Activated T-cell treated with anti-CD3 and anti-CD28 coated beads for 4 hours (primary cell): Measurements from ENCODE around the gene APP.

Experiments
- DNase-seq: peaks from one replicate; pipeline ENCODE4 v3.0.0-alpha.2; 2020

APP gene

DNA sequence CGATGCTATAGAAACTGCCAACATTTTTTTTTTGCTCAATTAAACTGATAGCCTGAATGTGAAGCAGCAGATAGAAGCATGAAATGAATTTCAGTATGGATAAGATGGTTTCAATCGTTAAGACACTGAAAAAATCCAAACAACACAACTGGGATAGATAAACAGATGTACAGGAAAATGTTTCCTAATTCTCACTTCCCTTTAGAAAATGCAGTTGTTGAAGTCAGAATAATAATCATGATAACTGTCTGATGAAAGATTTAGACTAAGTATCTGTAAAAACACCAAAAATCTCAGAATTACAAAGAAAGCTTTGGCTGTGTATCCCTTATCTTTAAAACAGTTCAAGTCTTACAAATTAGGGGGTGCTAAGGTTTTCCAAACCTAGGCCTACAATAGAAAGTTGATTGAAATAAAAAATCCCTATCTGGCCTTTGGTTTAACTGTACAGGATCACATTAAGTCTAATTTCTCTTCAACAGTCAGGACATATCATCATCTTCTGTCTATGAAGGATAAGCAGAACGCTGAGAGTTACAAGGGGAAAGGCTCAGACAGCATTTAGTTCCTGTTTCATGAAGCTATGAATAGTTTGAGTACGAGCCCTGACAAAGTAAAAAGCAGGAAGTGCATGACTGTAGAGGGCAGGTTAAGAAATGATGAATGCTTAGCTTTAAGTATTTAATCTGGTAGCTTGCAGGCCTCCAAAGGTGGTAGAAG is 203.2 kb downstream of the APP start:
- DNase-seq, result no peak

DNA sequence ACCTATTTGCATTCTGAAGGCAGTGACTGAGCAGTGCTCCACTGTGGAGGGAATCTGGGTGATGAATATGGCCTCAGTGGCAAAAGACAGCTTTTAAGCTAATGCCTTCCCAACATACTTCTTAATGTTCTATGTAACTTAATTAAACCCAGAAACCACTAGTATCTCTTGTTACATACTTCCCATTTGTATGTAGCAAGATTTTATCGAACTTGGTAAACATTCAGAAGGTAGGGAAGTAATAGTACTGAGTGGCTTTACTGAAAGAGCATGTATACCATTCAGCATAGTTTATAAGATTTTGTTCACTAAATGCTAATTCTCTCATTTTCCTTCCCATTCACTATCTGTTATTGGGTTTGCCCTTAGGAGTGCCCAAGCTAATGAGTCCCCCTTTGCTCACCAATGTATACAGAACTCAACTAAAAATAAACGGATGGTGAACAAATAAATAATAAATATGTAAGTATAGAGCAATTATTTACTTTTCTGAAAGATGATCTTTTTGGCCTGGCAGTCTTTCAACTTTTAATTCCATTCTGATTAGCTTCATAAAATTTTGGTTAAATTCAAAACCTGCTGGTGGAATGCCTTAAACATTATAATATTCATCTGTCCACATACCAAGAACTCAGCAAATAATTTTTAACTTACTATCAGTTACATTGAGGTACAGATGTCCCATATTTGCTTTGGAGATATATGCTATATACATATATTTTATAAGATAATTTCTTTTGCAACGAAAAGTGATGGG is 204.4 kb downstream of the APP start:
- no peak for DNase-seq

DNA sequence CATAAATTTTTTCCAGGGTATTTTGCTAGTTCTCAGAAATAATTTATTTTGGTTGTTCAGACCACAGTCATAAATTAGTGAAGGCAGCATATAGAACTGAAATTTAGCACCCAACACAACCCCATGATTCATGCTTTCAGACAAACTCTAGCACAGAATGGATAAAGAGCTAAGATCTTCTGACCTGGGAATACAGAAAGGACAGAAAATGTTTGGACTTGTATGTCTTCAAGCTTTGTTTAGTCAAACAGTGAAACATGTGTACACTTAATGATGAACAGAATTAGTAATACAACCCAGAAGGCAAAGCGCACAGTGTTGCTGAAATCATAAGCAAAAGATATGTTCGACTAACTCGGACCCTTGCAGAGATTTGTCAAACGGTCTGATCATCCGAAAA is 205.6 kb downstream of the APP start:
- DNase-seq, result no peak

DNA sequence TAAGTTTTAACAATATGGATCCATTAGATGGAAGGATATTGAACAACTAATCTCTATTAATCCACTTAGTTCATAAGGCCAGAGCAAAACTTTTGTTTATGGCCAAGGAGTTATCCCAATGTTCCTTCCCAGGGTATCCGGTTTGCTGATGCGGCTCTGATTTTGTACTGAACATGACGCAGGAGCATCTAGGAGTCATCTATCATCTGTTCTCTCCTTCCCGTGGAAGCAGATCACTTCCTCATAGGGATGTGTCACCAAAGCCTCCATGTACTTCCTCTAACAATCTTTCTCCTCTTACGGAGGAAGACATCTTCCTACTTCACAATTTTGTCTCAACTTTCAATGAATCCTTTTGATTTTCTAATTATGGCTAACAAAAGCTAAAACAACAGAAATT is 206.6 kb downstream of the APP start:
- DNase-seq, result no peak

DNA sequence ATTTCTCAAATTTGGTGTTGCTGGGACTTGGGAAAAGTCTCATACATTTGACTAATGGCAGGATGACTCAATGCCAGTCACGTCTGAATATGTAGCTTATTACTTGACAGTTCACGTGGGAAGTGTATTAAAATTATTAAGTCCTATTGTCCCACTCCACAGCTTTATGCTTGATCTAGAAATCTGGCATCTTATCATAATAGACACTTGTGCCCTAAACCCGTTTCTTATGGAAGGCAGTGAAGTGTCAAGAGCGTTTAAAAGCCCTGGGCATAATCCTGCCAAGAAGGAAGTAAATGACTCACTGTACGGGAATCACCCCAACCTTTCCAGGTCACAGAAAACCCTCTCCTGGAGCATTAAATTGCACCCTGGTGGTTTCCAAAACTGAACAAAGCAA is 207.4 kb downstream of the APP start:
- no peak for DNase-seq

DNA sequence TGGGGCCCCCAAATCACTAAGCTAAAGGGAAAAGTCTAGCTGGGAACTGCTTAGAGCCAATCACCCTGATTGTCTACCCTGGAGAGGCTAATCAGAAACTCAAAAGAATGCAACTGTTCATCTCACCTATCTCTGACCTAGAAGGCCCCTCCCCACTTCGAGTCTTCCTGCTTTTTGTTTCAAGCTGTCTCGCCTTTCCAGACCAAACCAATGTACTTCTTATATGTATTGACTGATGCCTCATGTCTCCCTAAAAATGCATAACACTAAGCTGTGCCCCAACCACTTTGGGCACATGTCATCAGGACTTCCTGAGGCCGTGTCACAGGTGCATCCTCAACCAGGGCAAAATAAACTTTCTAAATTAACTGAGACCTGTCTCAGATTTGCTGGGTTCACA is 209.5 kb downstream of the APP start:
- DNase-seq, result no peak

DNA sequence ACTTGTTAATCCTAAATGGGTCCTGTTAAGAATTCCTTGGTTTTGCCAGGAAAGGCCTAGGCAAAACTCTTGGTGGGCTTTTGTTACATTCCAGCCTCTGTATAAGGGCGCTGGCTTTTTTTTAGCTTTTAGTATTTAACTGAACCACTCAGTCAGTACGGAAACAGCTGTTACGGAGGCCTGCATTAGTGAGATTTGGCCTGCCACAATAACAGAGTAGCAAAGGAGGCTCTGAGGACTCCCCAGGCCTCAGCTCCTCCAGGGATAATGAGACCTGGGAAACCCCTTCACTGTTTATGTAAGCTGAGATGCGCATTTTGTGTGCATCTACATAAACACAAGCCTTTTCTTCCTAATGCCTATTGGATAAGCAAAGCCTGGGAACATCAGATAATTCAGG is 210.2 kb downstream of the APP start:
- no peak for DNase-seq

DNA sequence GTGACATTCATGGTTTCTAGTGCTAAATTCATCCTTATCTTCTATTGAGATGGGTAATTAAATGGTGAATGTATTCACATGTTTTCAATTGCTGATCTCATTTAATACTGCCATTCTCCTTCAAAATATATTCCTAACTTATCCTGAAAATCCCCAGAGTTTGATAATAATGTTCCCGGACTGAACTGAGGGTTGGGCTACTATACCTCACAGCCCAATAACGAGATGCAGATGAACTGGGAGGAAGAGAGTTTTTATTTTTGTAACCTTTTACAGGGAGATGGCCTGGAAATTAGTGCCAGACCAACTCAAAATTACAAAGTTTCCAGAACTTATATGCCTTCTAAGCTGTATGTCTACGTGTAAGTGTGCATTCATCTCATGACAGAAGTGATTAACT is 210.8 kb downstream of the APP start:
- no peak for DNase-seq

DNA sequence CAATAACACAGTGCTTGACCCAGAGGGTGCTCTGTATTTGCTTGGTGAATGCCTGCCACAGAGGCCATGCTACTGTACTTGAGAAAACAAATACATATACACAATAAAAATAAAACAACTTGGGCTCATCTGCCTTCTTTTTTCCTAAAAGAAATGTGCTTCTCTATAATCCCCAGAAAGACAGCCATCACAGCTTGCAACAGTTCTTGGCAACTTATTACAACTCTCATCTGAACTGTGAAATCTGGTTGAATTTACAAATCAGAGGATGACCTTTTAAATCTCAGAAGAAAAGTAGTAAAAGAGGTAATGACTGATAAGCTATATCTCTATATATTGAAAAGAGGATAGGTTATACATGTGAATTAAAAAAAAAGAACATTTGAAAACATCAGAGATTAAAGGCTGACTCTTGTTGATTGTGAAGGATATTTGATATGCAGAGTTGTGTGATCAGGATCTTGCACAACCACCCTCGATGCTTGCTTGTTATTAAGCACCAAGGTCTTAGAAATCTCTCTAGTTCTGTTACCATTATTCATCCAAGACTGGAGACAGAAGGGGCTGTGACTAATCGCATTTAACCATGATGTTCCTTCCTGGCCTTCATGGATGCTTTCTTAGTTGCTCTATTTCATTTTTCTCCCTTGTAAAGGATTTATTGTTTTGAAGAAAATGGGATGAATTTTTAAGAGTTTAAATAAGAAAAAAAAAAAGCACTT is 213.4 kb downstream of the APP start:
- no peak for DNase-seq

DNA sequence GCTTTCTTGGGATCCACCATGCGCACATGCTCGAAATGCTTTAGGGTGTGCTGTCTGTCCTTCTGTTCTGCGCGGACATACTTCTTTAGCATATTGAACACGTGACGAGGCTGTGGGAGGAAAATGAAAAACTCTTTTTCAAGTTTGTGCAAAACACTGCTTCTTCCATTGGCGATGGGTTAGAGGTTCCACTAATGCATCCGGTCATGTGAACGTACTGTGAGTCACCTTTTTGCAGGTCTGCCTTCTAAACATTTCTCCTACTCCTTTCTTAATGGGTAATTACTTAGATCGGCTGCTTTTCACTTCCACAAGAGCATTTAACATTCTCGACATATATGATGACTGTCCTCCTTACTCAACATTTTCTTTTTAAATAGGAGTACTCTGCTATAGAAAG is 214.9 kb downstream of the APP start:
- no peak for DNase-seq

DNA sequence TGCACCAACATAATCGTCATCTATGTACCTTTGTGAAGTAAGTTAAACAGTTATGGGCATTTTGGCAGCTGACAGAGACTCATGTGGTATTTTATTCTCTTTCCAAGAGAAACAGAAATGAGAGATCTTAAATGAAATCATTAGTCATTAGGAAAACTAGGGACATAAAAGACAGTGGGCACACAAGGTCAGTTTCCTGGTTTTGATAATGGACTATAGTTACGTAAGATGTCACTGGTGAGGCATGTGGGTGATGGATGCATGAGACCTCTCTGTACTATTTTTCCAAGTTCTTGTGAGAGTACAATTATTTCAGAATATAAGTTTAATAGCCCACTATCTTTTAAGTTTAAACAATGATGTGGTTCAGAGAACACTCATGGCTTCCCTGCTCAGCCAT is 216.9 kb downstream of the APP start:
- no peak for DNase-seq

DNA sequence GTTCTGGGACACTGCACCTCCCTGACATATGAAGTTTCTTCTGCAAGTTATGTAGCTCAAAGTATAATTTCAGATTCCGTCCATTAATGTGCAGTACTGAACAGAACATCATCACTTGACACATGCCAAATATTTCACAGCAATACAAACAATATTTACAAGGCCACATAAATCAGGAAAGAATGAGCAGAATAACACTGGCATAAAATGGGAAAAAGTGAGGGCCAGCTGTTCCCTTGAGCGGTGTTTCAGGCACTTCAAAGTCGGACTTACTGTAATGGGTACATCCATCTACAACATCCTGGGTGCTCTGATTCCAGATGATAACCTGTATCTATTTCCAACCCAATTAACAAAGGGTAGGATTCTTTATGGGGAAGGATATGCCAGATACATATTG is 217.4 kb downstream of the APP start:
- no peak for DNase-seq

DNA sequence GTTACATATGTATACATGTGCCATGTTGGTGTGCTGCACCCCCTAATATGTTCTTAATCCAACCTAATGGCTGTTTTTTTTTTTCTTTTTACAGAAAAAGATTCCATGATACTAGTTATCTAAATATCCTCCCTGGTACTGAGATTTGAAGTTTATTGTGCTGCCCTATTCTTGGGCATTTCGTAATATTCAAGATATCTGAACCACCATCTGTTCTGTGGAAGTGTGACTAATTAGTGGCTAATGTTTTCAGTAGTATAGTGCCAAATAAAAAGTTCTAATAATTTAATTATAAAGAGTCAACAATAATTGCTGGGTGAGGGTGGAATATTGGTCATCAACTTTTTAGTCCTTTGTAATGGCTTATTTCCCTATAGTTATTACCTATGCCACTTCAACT is 218.3 kb downstream of the APP start:
- DNase-seq, result no peak

DNA sequence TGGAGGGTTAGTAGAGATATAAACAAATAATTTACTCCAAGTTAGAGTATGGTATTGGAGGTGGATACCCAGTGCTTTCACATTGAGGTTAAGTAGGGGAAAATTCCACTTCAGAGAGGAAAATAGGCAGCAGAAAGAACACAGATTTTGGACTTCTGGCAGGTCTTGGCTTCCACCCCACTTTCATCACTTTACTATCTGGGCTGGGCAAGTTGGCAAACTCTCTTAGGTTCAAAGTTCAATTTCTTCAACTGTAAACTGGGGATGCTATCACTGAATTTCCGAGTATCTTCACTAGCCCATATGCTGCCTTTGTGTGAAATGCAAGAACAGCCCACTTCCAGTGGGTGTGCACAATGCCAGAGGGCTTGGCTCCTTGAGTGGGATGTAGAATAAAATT is 220.9 kb downstream of the APP start:
- no peak for DNase-seq

DNA sequence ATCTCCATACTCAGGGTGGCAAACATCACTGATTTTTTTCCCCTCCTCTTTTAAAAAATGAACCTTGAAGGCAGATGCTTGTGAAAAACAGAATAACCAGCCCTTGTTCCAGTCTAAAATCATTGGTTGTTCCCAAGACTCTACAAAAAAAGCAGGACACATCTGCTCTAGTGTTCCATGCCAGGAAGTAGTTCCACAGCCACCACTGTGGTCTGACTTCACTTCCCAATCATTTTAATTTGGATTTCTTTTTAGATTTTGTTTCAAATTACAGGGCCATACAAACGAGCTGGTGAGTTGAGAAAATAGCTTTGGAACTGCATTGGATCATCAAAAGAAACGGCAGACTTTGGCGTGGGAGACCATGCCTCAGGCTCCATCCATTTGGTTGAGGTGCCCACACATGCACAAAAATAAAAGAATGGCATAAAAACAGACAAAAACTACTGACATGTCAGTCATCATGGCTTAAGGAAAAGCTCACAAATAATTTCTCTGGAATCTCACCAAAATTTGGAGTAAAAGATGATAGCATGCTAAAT is 225.8 kb downstream of the APP start:
- no peak for DNase-seq

DNA sequence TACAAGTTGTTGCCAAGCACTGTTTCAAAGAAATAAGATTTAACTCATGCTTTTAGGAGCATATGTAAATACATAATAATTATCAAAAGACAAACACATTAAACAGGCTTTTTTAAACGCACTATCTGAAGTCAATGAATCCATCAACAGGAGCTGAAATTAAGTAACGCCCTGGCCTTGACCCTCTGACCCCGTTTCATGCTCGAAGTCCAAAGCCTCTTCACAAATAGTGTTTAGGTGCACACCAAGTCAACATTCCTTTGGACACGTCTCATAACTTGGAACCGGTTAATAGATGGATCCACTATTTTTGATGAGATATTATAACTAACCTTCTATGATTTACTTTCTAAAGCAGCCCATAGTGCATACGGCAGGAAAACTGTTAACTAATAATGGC is 226.5 kb downstream of the APP start:
- DNase-seq, result no peak

DNA sequence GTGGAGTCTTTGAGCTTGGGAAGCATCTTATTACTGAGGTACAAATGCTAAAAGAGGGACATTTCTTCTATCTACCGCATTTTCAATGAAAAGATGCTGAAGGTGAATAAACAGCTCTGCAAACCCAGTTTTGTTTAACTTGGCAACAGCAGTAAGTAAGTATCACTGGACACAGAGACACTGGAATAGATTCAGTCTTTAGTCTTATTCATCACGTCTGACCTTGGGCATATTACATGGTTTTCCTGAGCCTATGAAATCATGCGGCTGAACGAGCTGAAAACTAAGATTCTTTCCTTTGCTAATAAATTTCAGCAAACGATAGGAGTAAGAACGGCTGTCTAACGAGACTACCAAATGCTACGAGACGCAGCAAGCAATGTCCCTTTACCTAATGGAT is 228.4 kb downstream of the APP start:
- no peak for DNase-seq

DNA sequence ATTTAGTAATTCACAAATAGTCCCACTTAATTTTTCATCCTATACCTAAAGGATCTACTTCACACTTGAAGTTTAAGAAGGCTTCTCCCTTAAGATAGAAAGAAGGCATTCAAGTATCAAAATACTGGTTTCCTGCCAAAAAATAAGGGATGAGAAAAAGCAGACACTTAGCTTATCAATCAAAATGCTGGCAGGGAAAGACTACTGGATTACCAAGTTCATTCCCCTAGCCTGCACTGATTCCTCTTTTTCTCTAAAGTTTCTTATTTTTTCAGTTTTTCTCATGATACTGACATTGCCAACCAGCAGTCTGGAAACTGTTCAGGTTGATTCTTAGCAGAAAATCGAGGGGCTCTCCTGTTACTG is 231.2 kb downstream of the APP start:
- no peak for DNase-seq

DNA sequence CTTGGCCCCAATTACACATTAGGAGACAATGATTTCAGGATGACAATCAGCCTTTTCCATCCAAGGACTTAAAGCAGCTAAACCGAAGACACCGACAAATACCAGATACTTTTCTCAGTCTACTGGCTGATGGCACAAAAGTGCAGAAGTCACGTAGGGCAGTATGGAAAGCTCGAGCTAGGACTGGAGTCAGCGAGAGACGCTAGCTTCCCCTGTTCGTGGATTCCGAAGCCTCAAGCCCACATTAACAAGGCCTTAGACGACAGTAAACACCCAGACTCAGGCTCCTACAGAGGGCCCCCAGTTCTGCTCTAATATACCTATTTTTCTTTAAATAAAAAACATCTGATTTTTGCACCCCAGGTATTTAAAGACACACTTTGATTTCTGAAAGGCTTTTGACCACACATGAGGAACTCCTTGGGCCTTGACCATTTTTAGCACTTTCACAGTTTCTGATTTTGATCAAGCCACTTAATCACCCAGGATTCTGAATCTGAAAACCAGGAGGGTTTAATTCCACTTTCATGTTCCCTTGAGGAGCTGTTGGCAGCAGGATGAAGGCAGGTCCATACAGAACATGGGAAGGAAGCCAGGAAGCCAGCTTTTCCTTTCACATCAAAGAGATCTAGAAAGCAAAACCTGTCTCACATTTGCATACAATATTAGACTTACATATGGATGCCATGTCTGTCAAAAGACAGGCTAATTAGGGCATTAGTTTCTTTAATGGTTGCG is 231.7 kb downstream of the APP start:
- DNase-seq, result no peak

DNA sequence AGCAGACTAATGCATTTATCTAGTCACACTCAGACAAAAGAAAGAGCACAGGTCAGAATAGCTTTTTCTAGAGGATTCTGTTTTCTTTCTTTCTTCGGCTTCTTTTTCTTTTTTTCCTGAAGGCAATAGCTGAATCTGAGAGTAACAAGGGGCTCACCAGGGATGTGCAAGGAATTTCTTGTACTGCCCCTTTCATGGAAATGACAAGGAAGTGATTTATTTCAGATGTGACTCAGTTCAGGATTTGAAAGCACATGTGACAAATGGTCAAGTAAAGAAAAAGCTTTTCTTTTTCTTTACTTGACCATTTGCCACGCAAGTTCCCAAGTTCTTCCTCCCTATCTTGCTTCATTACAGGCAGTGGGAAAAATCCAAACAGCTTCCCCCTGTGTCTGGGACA is 233.8 kb downstream of the APP start:
- DNase-seq, result no peak

DNA sequence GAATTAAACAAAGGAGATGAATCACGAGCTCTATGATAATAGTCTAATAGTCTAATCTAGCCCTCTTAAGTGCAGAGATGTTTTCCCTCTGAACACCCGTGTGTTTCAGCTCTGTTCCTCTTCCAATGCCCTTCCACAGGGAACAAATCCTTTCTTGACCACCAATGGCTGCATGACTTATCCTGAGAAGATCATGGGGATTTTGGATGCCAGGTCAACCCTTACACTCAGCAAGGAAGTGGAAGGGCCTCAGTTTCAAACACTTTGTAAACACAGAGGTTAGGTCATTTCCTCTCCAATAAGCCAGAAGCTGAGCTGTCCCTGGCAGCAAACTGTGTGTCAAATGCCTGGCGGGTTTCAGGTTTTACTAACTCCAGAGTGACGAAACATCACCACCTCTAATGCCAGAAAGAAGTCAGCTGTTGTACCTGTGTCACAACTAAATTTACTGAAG is 235.8 kb downstream of the APP start:
- DNase-seq, result no peak

DNA sequence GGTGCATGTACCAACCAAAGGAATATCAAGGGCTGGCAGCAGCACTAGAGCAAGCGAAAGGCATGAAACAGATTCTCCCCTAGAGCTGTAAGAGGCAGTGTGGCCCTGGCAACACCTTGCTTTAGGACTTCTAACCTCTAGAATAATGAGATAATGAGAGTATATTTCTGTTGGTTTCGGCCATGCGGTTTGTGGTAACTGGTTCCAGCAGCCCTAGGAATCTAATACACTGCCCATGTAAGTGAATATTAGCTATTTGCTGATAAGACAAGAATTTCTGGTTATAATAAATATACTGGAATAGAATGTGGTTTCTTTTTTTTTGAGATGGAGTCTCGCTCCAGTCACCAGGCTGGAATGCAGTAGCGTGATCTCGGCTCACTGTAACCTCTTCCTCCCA is 236.4 kb downstream of the APP start:
- DNase-seq, result no peak

DNA sequence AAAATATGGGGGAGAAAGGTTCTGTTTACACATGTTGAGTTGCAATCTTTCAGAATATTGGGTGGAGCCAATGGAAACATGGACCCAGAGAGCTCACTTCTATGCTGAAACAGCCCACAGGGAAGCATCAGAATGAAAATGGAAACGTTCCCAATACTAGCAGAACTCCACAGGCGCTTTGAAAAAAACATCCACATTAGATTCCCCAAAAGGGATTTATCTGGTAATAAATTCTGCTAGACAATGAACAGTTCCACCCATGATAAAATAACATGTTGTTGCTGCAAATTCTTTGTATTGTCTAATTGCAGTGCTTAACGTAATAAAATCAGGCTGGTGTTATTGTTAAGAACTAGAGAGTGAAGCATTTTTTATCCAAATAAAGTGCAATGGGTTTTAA is 238.8 kb downstream of the APP start:
- DNase-seq, result no peak
